GM19438 (cell line): ENCODE data around the gene IPO9.

Source experiments
- ATAC-seq: cut with Tn5 transposase; IDR thresholded peaks from one replicate; pipeline ENCODE4 v1.9.1; 2021; ENCODE audit warnings: low read depth; ENCODE audit not compliant: unreplicated experiment

The IPO9 gene

GRCh38 chr1:201886103-201886885, 57.3 kb downstream of the IPO9 start:
- no peak for ATAC-seq

GRCh38 chr1:201887116-201887866, 58.3 kb downstream of the IPO9 start:
- no peak for ATAC-seq

GRCh38 chr1:201888282-201889089, 59.5 kb downstream of the IPO9 start, which contains the start of gene SHISA4:
SHISA4 (plus strand) TSS chr1:201888898; CDS start chr1:201888995, 97 bp downstream.
- ATAC-seq: no peak

DNA sequence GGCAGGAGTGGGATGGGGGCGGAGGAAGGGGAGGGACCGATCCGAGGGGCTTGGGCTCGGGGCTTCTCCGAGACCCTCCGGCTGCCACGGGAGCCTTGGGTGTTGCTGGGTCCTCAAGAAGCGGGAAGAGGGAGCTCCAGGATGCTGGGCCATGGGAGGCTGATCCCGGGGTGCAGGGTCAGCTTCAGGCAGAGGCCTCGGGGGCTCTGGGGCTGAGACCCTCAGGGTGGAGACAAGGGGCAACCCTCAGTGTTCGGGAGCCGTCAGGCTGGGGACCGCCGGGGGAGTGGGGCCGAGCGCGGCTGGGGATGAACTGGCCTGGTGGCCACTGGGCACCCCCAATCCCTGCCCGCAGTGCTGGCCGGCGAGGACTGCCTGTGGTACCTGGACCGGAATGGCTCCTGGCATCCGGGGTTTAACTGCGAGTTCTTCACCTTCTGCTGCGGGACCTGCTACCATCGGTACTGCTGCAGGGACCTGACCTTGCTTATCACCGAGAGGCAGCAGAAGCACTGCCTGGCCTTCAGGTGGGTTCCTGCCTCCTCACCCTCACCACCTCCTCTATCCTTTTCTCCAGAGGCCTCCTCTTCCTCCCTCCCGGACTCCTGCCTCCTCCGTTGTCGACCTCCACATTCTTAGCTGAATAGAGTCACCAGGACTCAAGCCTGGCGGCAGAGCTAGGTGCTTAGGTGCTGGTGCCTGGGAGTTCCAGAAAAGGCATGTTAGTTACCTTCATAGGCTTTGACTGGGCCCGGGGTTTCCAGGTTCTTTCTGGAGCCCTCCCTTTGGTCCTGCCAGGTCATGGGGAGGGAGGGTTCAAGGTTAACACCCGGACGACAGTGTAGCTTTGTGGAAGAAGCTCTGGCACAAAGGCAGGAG, 60.4 kb downstream of the IPO9 start:
- no peak for ATAC-seq

- no peak for ATAC-seq
These were observed 61.3 kb downstream of the IPO9 start for GRCh38 chr1:201890223-201890622.

GRCh38 chr1:201890806-201891450, 62.0 kb downstream of the IPO9 start:
- ATAC-seq: no peak

- no peak for ATAC-seq
These were observed 62.6 kb downstream of the IPO9 start for GRCh38 chr1:201891451-201892045.

- ATAC-seq: no peak
These were observed 63.3 kb downstream of the IPO9 start for GRCh38 chr1:201892211-201892610.

- ATAC-seq: no peak
These were observed 64.5 kb downstream of the IPO9 start for GRCh38 chr1:201893431-201893830.

- no peak for ATAC-seq
These were observed 65.6 kb downstream of the IPO9 start for GRCh38 chr1:201894343-201895119.

GRCh38 chr1:201895120-201895665, 66.2 kb downstream of the IPO9 start:
- ATAC-seq: no peak

DNA sequence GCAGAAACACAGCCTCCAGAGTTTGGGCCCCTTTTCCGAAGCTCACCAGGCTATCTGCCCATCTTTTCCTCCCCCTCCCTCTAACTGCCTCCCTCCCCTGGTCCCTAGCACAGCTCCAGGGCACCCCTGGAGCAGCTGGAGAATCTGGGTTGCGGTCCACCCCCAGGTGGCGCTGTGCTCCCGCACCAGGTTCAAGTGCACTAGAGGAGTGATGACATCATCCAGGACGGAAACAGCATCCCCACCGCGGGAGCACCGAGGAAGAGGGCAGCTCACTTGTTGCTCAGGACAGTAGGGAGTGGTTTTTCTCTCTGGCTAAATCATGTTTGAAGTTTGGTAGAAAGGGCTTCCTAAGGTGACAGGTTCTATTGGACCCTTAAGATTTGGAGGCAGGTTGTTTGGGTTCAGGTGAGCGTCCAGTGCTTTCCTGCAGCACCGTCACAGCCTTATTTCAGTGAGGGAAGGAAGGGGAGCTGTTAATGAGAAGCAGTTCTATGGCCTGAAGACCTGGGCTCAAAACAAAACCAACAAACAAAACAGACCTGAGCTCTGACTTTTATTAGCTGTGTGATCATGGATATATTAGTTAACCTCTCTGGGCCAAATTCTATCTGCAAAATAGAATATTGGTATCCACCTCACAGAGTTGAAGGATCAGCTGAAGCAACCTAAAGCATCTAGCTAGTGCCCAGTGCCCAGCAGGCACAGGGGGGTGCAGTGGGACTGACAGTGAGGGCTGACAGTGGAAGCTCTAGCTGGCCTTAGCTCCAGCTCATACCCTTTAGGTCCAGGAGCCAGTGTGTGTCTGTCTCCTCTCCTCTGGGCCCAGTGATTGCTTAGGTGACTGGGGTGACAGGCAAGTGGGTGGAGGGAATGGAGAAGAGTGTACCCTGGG, 67.2 kb downstream of the IPO9 start:
- ATAC-seq: peak; percentile 80

DNA sequence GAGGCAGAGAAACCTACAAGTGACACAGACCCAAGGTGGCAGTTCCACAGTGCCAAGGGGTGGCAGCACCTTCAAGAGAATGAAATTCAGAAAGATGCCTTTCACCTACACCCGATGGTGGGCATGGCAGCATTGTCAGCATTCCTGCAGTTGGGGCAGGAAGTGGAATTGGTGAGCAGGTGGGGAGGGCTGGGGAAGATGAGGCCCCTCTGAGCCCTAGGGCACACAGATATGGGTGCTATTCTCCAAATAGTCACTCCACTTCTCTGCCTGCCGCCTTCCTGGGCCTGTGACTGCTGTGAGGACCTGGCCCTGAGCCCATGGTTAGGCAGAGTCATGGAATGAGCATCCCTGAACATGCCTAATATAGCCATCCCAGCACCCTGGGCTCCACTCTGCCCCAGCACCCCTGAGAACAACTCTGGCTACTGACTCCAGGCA, 68.0 kb downstream of the IPO9 start:
- ATAC-seq: no peak

GRCh38 chr1:201898240-201898894, 69.4 kb downstream of the IPO9 start:
- ATAC-seq: no peak

GRCh38 chr1:201898992-201899391, 70.0 kb downstream of the IPO9 start:
- ATAC-seq: no peak

GRCh38 chr1:201899683-201900429, 70.9 kb downstream of the IPO9 start:
- ATAC-seq: no peak
